Gastrocnemius medialis (tissue), 4 donors: Measurements from ENCODE around the gene MISP3. TPM values are rescaled to one million over a fixed set of nuclear protein-coding genes. Genes with fewer than 3 reads are reported as not detected.

Source experiments
- ATAC-seq, 2 donors: fragments of 150-250 bp; one replicate each; pipeline ENCODE4 v1.9.1; 2016
- DNase-seq, 2 donors: peaks; one replicate each; pipeline ENCODE4 v3.0.0-alpha.2; 2019
- H3K27ac ChIP-seq, 4 donors: fragments of 200-600 bp; sonication (generic); 1 replicate in 1 of 4; 2 replicates in 3 of 4; pipeline ENCODE4 v1.5.1; 2016 to 2018; ENCODE audit warnings: mild to moderate bottlenecking in 2 of 4, moderate library complexity in 1 of 4
- H3K27me3 ChIP-seq, 3 donors: fragments of 200-600 bp; sonication (generic) in 2 of 3; 1 replicate in 1 of 3; 2 replicates in 2 of 3; pipeline versions ENCODE4 v1.5.1 to v1.6.0; 2016 to 2019; ENCODE audit warnings: mild to moderate bottlenecking in 1 of 3, moderate library complexity in 1 of 3
- H3K36me3 ChIP-seq, 2 donors: fragments of 200-600 bp; sonication (generic) in 1 of 2; one replicate each; pipeline ENCODE4 v1.5.1; 2017 to 2018
- H3K4me1 ChIP-seq, 2 donors: fragments of 200-600 bp; sonication (generic) in 1 of 2; one replicate each; pipeline ENCODE4 v1.5.1; 2016 to 2017; ENCODE audit warnings: mild to moderate bottlenecking in 2 of 2
- H3K4me3 ChIP-seq, 4 donors: fragments of 200-600 bp; sonication (generic) in 3 of 4; 1 replicate in 1 of 4; 2 replicates in 3 of 4; pipeline ENCODE4 v1.5.1; 2016 to 2019; ENCODE audit warnings: mild to moderate bottlenecking in 2 of 4
- H3K9me3 ChIP-seq, 3 donors: fragments of 200-600 bp; sonication (generic) in 2 of 3; 1 replicate in 1 of 3; 2 replicates in 2 of 3; pipeline ENCODE4 v1.5.1; 2016 to 2019
- POLR2A ChIP-seq, 2 donors: fragments of 450-650 bp; IDR thresholded peaks; one replicate each; pipeline ENCODE4 v1.6.1; 2017; ENCODE audit warnings: antibody characterized with exemption in 2 of 2, mild to moderate bottlenecking in 2 of 2, moderate library complexity in 2 of 2
- in situ Hi-C, 4 donors: fragments of 200-750 bp; cut with MboI; loops; one replicate each; pipeline versions ENCODE4 v1.15.0 to v1.8.0; 2017; ENCODE audit warnings: low sequenced_read_pairs in 4 of 4
- intact Hi-C: fragments of 100-400 bp; cut with DNase I; formaldehyde crosslinking; loops from one replicate; pipeline ENCODE4 v1.15.1; 2023; ENCODE audit warnings: low total_unique reads
- total RNA-seq, 4 donors: library from RNA; depleted of rRNA; stranded (reverse); fragments of >200 nt; gene quantifications; one replicate each; pipeline versions ENCODE4 v1.1.0 to v1.2.3, GENCODE V29; 2016
- TF ChIP-seq, protein P1 (sequence below), 5 experiments: fragments of 450-650 bp in 3 of 5; fragments of 200-600 bp in 2 of 5; sonication (generic) in 2 of 5; IDR thresholded peaks in 4 of 5; conservative IDR thresholded peaks in 1 of 5; 1 replicate in 4 of 5; 2 replicates in 1 of 5; pipeline ENCODE4 v1.5.1; 2016 to 2019; ENCODE audit warnings: antibody characterized with exemption in 5 of 5, mild to moderate bottlenecking in 3 of 5, moderate library complexity in 3 of 5

The MISP3 gene
- total RNA-seq, 4 donors from 2014 or later, result 1.8 to 8.0 (median 5.7) TPM

DNA sequence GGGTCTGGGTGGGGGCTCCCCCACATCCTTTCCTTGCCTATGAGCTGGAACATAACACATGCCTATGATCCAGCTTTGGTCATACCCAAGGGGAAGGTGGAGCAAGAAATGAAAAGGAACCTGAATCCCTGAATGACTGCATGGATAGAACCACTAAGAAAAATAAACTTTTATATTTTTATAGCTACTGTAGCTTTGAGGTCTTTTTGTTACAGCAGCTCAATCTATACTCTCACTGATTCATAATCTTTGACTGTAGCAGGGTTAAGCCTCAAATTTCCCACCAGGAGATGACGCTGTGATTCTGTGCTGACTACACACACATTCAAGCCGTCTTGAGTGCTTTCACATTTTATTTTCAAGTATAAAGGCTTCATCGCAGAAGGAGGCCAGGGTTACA lies 19.6 kb upstream of the MISP3 start:
- TF ChIP-seq, protein P1, sequence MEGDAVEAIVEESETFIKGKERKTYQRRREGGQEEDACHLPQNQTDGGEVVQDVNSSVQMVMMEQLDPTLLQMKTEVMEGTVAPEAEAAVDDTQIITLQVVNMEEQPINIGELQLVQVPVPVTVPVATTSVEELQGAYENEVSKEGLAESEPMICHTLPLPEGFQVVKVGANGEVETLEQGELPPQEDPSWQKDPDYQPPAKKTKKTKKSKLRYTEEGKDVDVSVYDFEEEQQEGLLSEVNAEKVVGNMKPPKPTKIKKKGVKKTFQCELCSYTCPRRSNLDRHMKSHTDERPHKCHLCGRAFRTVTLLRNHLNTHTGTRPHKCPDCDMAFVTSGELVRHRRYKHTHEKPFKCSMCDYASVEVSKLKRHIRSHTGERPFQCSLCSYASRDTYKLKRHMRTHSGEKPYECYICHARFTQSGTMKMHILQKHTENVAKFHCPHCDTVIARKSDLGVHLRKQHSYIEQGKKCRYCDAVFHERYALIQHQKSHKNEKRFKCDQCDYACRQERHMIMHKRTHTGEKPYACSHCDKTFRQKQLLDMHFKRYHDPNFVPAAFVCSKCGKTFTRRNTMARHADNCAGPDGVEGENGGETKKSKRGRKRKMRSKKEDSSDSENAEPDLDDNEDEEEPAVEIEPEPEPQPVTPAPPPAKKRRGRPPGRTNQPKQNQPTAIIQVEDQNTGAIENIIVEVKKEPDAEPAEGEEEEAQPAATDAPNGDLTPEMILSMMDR (IDR thresholded peaks at IDR 0.05 in 4 of 5, conservative IDR thresholded peaks at IDR 0.05 in 1 of 5), result no peak
- no peak for TF ChIP-seq POLR2A (IDR thresholded peaks at IDR 0.05)
- no peak for DNase-seq
- no peak for ATAC-seq
- H3K4me1 ChIP-seq, result no peaks in the 10 kb centered on the region
- in situ Hi-C loops (loop anchor here (10.0 to 25.0 kb wide), 3 partner anchors 158 to 466 kb away; no protein-coding TSS in a partner anchor), intact Hi-C loops (no loop called here)
- H3K27me3 ChIP-seq, result peaks cover 4 to 17% (median 12%) of the 10 kb centered on the region in 3 donors
- H3K4me3 ChIP-seq, result no peak overlapping the region
- H3K9me3 ChIP-seq, result no peaks in the 10 kb centered on the region
- no peaks in the 10 kb centered on the region for H3K36me3 ChIP-seq
- no peak overlapping the region for H3K27ac ChIP-seq

DNA sequence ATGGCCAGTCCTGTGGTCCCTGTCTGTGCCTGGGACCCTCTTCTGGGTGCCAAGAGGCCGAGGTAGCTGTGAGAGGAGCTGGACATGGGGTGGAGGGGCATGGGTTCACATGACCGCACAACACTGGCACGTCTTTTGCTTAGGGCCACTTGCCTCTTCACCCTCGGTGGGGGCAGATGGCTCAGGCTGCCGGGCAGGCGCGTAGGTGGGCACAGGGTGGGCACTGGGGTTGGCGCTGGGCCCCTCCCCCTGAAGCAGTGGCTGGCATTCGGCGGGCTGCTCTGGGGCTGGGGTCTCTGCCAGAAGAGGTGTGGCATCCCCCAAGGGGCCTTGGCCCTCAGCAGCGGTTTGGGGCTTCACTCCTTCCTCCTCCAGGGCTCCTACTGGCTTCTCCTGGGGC lies 19.1 kb upstream of the MISP3 start:
- H3K27ac ChIP-seq, result no peak overlapping the region
- no peak overlapping the region for H3K4me3 ChIP-seq
- in situ Hi-C loops, result loop anchor here (10.0 to 25.0 kb wide), 3 partner anchors 159 to 466 kb away; no protein-coding TSS in a partner anchor
- intact Hi-C loops, result no loop called here
- H3K9me3 ChIP-seq, result no peaks in the 10 kb centered on the region
- H3K36me3 ChIP-seq, result no peaks in the 10 kb centered on the region
- TF ChIP-seq, protein P1 (IDR thresholded peaks at IDR 0.05 in 4 of 5, conservative IDR thresholded peaks at IDR 0.05 in 1 of 5), result no peak
- TF ChIP-seq POLR2A (IDR thresholded peaks at IDR 0.05), result no peak
- no peaks in the 10 kb centered on the region for H3K4me1 ChIP-seq
- DNase-seq (no peak), ATAC-seq (no peak)
- peaks cover 9 to 21% (median 17%) of the 10 kb centered on the region in 3 donors for H3K27me3 ChIP-seq

DNA sequence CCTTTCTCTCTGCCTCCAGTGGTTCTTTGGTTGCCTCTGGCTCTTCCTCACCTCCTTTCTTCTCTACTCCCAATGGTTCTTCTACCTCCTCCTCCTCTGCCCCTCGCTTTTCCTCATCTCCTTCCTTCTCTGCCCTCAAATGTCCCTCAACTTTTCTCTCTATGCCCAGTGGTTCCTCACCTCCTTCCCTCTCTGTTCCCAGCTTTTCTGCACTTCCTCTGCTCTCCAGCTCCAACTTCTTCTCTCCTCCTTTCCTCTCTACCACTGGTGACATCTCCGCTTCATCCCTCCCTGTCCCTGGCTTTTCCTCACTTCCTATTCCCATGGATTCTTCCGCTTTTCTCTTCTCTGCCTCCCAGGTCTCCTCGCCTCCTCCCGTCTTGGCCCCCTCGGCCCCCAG lies 18.5 kb upstream of the MISP3 start:
- DNase-seq, result no peak
- no peak for ATAC-seq
- Histone ChIP-seq H3K4me1 (peaks cover 0 to 4% of the 10 kb centered on the region in 2 donors), H3K36me3 (no peaks in the 10 kb centered on the region), H3K4me3 (no peak overlapping the region), H3K27ac (no peak overlapping the region), H3K9me3 (no peaks in the 10 kb centered on the region), H3K27me3 (peaks cover 15 to 27% (median 23%) of the 10 kb centered on the region in 3 donors)
- in situ Hi-C loops, result loop anchor here (10.0 to 25.0 kb wide), 3 partner anchors 159 to 467 kb away; no protein-coding TSS in a partner anchor
- intact Hi-C loops, result no loop called here
- TF ChIP-seq, protein P1 (IDR thresholded peaks at IDR 0.05 in 4 of 5, conservative IDR thresholded peaks at IDR 0.05 in 1 of 5), result no peak
- TF ChIP-seq POLR2A (IDR thresholded peaks at IDR 0.05), result no peak

DNA sequence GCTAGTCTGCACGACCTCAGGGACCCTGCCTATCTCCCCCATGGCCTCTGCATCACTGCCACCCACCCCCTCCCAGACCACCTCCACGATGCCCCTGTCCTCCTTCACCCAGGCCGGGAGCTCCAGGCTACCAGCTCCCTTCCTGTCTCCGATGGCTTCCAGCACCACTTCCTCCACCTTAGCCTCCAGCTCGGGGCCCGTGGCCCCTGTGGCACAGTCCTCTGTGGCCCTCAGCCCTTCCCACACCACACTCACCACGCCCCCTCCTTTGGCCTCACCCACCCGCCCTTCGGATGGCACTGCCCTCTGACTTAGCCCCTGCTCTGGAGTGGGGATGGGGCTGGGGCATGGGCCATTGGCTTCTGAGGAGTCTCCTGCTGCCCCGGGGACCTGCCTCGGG lies 17.9 kb upstream of the MISP3 start:
- H3K4me1 ChIP-seq, result peaks cover 0 to 4% of the 10 kb centered on the region in 2 donors
- DNase-seq (no peak), ATAC-seq (no peak)
- no peak overlapping the region for H3K4me3 ChIP-seq
- H3K36me3 ChIP-seq, result no peaks in the 10 kb centered on the region
- H3K27ac ChIP-seq, result no peak overlapping the region
- peaks cover 20 to 34% (median 29%) of the 10 kb centered on the region in 3 donors for H3K27me3 ChIP-seq
- intact Hi-C loops (no loop called here), in situ Hi-C loops (loop anchor here (10.0 to 25.0 kb wide), 3 partner anchors 160 to 467 kb away; no protein-coding TSS in a partner anchor)
- TF ChIP-seq POLR2A (IDR thresholded peaks at IDR 0.05), result no peak
- TF ChIP-seq, protein P1 (IDR thresholded peaks at IDR 0.05 in 4 of 5, conservative IDR thresholded peaks at IDR 0.05 in 1 of 5), result no peak
- no peaks in the 10 kb centered on the region for H3K9me3 ChIP-seq

DNA sequence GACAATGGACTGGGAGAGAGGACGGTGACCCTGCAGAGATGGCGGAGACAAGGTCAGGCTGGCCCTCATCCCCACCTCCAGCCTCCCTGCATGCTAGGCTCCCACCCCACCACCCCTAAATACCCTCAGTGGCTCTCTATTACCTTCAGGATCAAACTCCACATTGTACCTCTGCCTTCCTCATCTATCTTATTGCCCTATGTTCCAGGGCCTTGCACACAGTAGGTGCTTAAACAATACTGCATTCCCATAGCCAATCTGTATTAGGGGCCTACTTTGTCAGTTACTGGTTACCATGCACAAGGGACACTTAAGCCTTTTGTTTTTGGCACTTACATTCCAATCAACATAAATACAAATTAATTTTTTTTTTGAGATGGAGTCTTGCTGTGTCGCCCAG lies 17.2 kb upstream of the MISP3 start:
- ATAC-seq, result no peak
- no peaks in the 10 kb centered on the region for H3K9me3 ChIP-seq
- DNase-seq, result no peak
- TF ChIP-seq, protein P1 (IDR thresholded peaks at IDR 0.05 in 4 of 5, conservative IDR thresholded peaks at IDR 0.05 in 1 of 5), result no peak
- no peak for TF ChIP-seq POLR2A (IDR thresholded peaks at IDR 0.05)
- H3K27me3 ChIP-seq, result peaks cover 20 to 39% (median 36%) of the 10 kb centered on the region in 3 donors
- H3K36me3 ChIP-seq, result no peaks in the 10 kb centered on the region
- no peak overlapping the region for H3K4me3 ChIP-seq
- no peak overlapping the region for H3K27ac ChIP-seq
- intact Hi-C loops (no loop called here), in situ Hi-C loops (loop anchor here (10.0 to 25.0 kb wide), 3 partner anchors 161 to 468 kb away; no protein-coding TSS in a partner anchor)
- H3K4me1 ChIP-seq, result peaks cover 0 to 4% of the 10 kb centered on the region in 2 donors
